ENCODE data around the gene ACOXL.

Gene ACOXL

DNA sequence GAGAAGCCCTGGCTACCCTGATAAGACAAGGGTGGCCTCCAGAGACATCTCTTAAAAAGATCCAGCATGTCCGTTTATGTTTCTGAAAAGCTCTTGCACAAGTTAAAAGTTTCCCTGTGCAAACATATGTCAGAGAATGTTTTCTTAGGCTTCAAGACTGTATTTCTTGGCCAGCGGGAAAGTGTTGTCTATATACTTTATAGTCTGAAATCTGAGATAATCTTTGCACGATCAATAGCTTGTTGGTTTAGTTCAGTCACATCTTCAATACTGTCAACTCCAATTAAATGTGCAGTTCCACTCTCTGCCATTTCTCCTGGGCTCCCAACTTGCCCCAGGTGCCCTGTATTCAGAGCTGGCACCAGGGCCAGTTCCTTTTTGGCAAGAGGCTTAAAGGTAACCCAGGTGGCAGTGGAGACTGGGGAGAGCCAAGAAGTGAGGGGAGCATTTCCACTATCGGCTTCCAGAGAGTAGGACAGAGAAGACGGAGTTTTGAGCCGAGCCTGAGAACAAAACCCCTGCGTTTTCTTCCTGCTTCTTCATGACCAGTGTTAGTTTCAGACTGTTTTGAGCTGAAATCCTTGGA lies 64.4 kb downstream of the ACOXL start:
- no peak for DNase-seq

DNA sequence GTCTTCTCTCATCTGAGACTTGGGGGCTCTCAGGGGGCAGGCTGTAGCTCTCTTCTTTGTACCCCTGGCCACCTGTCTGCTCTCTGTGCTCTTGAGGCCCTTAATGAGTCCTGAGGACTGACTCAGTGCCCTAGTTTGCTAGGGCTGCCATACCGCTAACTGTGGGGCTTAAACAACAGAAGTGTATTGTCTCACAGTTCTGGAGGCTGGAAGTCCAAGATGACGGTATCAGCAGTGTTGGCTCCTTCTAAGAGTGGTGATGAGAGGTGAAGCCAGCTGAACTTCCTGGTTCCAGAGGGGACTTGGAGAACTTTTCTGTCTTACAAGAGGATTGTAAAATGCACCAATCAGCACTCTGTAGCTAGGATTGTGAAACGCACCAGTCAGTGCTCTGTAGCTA lies 67.0 kb downstream of the ACOXL start:
- no peak for DNase-seq

DNA sequence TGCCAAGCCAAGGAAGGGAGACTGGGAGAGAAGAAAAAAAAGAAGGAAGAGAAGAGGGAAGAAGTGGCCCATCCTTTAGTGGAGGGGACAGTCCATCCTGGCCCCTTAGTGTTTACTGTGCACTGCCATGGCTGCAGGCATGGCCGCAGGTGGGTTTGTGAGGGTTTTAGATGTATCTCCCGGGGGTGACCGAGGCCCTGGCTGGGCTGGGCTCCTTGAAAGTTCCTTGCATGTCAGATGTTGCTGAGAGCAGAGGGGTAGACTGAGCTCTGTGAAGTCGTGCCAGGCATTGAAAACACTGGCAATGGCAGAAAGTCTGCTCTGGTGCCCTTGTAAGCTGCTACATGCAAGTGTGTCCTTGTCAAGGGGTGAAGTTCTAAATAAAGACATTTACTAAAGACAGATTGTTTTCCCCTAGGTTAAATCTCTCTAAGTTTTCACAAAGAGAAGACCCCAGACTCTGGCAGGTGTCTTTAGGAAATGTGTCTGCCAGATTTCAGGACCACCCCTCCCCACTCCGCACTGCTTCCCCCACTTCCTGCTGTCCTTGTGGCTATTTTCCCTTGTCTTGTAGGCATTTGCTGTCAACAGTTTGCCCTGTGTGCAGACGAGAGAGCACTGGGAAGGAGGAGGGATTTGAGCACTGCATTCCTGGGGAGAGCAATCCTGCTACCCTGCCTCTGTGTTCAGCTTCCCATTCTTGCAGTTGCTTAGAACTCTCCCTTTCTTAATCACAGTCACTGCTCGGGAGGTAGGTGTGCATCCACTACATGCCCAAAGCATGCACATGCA lies 68.4 kb downstream of the ACOXL start:
- DNase-seq, result no peak

DNA sequence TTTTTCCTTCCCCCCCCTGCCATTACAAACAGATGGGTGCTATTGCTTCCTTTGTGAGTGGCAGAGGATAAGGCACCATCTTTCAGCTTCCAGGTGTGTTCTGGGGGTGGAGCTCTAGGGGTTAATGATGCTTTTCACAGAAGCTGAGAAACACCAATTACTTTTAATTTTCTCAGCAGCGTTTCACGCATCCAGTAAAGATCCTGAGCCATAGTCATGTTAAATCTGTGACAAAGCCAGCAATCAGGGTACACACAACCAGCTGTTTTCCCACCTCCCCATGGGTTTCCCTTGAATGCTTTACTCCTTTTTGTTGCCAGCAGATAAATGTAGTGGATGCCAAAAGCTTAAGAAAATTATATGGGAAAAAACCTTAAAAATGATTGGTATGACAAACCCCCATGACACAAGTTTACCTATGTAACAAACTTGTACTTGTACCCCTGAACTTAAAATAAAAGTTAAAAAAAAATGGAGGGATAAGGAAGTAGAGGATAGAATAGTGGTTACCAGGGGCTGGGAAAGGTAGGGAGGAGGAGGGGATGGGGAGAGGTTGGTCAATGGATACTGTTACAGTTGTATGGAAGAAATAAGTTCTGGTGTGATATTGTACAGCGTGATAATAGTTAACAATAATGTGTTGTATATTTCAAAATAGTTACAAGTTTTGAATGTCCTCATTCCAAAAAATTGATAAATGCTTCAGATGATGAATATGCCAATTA lies 70.0 kb downstream of the ACOXL start:
- no peak for DNase-seq

DNA sequence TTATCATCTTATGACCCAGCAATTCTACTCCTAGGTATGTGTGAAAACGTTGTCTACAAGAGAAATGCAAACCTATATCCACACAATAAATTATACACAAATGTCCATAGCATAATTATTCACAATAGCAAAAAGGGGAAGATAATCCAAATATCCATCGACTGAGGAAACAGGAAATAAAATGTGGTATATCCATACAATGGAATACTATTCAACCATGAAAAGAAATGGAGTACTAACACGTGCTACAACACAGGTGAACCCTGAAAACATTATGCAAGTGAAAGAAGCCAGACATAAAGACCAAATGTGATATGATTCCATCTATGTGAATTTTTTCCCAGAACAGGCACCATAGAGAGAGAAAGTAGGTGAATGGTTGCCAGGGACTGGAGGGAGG lies 72.1 kb downstream of the ACOXL start:
- no peak for DNase-seq

DNA sequence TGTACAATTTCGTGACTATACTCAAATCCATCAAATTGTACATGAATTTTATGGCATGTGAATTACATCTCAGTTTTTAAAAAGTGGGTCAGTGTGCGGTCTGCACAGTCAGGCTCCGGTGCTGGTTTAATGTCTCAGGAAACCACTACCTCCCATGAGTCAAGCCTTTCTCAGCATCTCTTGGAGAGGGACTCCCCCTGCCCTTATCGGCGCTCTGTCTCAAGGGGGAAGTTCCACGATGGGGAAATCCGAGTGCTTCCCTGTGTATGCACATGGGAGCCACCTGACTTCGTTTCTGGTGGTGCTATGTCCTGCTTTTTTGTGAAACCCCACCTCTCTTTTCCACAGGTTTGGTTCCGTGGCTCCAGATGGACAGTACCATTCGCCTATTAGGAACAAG lies 72.5 kb downstream of the ACOXL start:
- peak; percentile 49 for DNase-seq

DNA sequence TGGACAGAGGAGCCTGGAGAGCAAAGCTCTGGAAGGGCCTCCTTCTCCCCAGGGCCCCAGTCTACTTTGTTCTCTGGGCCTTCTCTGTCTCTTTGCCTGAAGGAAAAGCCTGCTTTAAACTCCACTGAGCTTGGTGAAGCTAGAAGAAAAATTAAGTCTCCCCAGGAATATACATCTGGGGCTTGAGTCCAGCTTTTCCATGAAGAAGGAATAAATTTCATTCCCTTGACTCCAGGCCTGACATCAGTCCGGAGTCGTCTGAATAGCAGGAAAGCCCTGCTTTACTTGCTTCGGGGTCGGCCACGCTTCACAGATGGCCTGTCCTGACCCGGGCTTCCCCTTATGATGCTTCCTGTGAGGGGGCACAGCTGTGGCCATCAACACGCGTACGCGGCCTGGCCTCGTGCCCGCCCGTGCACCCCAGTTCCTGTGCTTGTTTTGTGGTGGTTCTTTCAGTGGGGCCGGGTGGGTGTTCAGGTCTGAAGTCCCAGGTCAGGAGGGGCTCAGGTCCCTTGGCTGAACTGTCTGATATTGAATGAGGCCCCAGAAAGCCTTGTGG lies 73.6 kb downstream of the ACOXL start:
- DNase-seq, result no peak

DNA sequence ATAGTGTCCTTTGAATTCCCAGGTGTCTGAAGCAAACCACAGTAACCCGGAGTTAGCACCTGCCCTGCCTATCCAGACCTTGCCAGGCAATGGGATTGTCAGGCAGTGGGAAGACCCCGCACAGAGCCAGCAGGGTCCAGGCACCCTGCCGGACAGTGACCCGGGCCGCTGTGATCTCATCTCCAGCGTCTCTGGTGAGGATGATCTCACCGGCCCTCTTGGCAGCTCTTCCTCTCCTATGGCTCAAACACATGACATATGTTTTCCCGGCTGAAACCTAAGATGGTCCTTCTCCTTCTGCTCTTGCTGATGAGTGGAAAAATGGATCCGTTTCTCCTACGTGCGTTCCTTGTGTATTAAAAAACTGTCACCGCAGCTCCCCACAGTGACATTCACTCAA lies 75.1 kb downstream of the ACOXL start:
- DNase-seq, result no peak

DNA sequence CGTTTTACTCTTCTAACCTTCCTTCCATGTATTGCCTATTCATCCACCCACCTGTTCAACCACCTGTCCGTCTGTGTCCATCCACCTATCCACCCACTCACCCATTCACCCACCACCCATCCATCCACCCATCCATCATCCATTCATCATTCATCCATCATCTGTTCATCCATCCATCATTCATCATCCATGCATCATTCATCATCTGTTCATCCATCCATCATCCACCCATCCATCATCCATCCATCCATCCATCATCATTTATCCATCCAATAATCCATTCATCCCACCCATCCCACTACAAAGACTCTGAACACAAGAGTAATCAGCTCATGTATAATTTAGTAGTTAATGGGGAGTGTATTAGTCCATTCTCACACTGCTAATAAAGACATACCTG lies 78.0 kb downstream of the ACOXL start:
- DNase-seq, result no peak

DNA sequence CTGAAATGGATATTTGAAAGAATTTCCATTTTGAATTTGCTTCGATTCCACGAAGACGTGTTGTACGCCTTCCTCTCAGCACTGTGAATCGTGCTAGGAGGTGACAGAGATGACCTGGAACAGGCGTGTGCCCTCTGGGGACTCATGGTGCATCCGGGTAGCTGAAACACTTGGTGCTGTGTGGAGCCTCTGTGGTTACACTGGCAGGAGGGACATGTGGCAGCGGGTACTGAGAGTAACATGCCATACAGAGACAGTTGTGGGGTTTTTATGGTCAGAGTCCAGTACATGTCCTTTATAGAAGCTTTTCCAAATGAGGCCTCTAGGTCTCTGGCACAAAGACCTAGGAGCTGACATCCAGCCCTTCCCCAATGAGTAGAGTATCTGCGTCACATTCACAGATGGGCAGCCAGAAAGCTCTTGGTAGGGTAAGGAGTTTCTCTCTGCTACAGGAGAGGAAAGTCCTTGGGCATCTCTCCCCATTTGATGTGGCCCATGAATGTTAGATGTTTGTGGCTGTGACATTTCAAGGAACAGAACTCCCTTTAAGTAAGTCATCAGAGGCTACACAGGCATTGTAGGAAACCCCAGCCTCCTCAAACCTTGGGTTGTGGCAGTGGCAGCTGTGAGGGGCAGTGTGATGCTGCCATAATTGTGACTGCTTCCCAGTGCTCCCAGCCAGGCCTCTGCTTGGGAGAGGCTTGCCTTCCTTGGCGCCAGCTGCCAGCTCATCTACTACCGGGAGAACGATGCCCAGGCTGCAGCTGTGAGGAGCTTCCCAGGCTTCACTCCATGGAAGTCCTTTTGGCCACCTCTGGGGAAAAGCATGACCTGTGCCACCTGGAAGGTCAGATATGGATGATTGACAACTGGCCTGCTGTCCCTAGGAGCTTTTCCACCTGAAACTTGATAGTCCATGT lies 80.6 kb downstream of the ACOXL start:
- no peak for DNase-seq

DNA sequence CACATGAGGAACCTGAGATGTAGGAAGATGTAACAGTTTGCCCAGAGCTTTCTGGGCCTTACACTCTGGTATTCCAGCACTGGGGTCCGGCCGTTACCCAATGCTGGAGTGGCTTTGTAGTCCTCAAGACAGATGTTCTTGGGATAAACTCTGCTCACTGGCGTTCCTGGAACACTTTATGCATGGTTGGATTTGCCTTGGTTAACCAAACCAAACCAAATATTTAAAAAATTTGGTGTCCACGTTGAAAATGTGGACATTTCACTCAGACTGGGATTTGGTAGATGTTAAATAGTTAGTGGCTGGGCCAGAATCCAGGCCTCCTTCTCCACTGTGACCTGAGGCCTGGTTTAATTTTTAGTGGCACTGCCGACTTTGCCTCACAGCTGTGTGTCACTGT lies 81.5 kb downstream of the ACOXL start:
- no peak for DNase-seq

DNA sequence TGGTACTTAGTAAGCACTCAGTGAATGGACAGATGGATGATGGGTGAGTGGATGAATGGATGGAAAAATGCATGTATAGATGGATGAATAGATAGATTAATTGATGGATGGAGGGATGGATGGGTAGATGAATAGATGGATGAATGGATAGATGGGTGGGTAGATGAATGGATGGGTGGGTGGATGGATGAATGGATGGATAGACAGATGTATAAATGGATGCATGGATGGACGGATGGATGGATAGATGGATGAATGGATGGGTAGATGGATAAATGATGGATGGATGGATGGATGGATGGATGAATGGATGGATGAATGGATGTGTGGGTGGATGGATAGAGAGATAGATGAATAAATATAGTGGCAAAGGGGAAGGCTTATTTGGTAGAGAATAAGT lies 83.6 kb downstream of the ACOXL start:
- DNase-seq, result no peak

DNA sequence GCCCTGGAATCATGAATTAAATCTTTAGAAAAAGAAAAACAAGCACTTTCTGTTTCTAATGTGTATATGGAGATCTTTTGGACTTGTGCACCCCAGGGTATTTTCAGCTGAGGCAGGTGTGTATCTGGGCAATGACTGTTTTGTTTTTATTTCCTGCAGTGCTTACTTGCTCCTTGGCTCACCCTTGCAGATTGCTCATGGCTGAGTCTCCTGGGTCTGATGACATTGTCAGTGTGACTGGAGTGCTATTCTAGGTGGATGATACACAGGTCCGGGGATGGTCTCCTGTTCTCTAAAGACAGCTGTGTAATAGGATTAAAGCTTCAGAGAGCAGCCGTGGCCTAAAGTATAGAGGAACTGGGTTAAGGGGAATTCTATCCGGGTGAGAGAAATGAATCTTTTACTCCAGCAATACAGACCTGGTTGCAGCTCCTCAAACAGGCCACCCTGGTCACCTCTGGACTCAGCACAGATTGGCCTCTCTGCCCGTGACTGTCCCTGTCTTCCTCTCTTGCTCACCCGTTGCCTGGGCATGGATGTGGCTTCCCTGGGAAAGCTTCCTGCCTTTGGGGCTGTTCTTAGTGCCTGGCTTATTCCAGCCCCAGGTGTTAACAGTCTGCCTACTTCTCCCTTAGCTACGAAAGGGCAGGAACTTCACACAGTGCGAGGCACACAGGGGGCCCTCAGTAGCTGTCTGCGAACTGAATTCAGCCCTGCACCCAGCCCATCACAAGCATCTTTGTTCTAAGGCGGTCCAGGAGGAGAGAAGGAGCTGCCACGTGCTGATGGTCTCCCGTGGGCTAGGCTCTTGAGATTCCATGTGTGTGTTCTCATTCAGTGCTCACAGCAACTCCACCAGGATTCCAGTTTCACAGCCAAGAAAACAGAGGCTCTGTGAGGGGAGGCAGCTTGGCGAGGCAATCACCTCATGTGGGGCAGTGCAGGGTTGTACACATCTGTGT lies 84.3 kb downstream of the ACOXL start:
- no peak for DNase-seq

DNA sequence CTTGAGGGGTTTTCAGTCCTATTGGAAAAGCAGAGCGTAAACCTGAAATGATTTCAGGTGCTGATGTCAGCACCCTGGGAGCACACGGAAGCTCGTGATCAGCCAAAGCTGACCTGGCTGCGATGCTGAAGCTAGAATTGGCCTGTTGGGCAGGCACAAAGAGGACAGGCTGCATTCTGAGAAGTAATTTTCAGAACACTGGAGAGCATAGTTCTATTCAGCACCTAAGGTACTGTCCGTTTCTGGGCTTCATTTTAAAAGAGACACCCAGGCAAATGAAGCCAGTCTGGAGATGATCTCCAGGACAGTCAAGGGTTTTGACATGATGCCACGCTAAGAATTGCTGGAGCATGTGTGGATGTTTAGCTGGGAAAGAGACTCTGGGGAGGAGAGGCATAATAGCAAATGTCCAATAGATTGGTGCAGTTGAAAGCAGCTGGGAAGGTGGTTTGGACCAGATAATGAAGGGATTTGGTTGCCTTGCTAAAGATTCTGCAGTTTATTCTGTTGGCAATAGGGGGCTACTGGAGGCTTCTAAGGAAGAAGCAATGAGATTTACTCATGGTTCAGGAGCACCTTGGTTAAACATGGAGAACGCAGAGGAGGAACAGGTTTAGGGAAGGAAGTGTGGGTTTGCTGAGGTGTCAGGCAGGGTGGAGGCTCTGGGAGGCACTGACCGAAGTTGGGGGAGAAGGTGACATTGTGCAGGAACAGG lies 86.6 kb downstream of the ACOXL start:
- no peak for DNase-seq

DNA sequence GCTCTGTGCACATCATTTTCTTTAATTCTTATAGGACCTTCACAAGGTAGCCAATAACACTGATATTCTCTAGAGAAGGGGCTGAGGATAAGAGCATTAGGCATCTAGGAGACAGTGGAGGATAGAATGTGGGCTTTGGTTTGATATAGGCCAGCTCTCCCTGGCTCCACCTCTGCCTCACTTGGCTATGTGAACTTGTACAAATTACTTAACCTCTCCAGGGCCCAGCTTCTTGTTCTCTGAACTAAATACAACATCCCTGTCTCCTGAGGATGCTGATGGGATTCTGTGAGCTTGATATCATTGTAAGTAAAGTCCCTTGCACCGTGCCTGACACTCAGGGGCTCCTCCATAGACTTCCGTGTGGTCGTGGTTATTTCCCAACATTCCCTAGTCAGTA lies 87.3 kb downstream of the ACOXL start:
- DNase-seq, result no peak

DNA sequence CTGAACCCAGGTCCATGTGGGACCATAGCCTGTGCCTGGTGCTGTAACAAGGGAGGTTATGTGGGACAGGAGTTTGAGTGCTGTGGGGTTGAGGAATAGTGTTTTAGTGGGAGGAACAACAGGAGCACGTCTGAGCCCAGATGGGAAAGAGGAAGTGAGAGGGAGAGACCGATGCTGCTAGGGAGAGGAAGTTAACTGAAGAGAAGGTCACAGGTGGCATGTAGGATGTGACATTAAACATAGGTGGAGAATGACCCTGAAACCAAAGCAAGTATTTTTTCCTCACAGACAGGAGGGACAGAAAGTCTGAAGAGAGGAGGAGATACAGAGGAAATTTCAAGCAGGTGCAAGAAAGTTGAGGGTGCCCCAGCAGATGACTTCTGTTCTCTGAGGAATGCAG lies 87.8 kb downstream of the ACOXL start:
- no peak for DNase-seq

DNA sequence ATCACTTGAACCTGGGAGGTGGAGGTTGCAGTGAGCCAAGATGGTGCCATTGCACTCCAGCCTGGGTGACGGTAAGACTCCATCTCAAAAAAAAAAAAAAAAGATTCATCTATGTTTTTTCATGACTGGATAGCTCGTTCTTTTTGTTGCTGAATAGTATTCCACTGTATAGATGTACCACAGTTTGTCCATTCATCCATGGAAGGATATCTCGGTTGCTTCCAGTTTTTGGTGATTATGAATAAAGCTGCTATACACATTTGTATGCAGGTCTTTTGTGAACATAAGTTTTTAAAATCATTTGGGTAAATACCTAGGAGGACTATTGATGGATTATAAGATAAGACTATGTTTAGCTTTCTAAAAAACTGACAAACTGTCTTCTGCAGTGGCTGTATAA lies 90.8 kb downstream of the ACOXL start:
- no peak for DNase-seq

DNA sequence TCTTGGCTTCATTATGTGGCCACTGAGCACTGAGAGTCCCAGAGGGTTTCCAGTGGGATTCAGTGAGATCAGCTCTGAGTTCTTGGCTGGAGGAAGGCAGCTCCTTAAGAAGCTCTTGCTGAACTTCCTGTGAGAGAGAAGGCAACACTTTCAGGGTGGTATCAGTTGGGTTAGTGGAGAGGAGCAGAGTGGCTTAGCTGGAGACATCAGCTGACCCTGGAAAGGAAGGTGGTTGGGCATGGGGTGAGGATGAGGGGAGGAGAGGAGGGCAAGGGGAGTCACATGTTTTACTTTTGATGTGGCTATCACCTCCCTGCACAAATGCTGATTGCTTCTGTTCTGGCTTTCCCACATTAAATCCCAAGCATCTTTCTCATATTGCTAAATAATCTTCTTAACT lies 95.1 kb downstream of the ACOXL start:
- no peak for DNase-seq

DNA sequence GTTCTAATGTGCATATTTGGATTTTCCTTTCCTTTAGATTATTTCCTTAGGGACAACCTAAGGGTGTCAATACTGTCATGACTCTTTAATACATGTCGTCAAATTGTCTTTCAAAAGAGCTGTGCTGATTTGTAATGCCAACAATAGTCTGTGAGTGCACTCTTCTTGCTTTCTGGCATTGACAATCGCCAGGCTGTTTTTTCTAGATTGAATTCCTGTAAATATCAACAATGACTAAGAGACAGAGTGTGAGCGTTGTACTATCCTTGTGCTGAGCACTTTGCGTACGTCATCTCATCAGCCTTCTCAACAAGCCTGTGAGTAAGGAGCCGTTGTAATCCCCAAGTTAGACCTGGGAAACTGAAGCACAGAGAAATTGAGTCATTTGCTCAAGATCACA lies 96.0 kb downstream of the ACOXL start:
- no peak for DNase-seq

DNA sequence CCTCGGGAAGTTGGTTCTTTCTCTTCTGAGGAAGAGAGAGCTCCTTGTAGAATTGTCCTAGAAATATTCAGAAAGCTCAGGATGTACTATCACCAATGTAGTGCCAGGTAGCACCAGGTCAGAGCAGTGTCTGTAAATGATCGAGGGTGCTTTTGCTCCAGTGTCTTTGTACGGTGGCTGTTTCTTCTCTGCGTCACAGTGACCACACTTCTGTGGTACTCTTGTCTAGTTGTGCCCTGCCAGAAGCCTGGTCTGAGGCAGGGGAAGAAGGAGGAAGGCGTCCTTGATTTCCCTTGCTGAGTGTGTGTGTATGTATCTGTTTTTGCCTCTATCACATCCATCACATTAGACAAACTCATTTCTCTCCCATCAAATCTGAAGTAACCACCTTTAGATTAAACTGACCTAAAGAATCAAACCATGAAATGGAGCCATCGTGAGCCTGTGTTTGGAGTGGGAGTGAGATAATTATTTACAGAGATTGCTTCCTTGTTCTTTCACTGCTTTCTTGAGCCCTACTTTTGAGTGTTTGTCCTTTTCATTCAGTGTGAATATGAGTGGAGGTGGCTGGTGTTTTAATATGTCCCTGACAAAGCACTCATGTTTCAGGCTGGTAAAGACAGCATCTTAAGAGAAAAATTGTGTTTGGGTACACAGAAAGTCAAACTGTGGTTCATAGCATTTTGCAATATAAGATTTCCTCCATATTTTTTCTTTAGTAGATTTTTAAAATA lies 97.2 kb downstream of the ACOXL start:
- no peak for DNase-seq

All from activated naive CD4-positive, alpha-beta T cell treated with anti-CD3 and anti-CD28 coated beads, Interleukin-2, amount 50 U/mL, for 16 hours (primary cell).